HTR-8/SVneo (cell line): ENCODE results near the gene UGGT2.
"Not testable (repeated sequence)": the region's sequence is repeated elsewhere in the genome, so short reads cannot be mapped to it uniquely, and the experiment has no call there.

Source experiments
- DNase-seq: peaks from one replicate; pipeline ENCODE4 v3.0.0; 2011; ENCODE audit warnings: low spot score, mixed read lengths; ENCODE audit not compliant: insufficient read length
- FAIRE-seq: peaks from 2 replicates; lab custom pipeline; 2011; peaks lifted over from hg19 to GRCh38; lab: Jason Lieb, UNC

The UGGT2 gene

DNA sequence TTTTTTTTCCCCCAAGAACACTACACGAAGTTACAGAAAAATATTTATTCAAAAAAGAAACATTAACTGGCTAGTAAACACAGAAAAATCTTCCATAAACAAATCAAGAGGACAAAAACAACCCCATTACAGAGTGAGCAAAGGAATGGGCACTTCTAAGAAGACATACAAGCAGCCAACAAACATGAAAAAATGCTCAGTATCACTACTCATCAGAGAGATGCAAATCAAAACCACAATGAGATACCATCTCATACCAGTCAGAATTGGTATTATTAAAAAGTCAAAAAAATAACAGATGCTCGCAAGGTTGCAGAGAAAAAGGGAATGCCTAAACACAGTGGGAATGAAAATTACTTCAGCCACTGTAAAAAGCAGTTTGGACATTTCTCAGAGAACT lies 131.7 kb downstream of the UGGT2 start:
- FAIRE-seq: no peak

DNA sequence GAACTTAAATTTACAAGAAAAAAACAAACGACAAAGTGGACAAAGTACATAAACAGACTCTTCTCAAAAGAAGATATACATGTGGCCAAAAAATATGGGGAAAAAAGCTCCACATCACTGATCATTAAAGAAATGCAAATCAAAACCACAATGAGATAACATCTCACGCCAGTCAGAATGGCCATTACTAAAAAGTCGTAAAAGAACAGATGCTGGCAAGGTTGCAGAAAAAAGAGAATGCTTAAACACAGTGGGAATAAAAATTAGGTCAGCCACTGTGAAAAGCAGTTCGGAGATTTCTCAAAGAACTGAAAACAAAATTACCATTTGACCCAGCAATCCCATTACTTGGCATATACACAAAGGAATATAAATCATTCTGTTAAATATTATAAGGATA lies 132.7 kb downstream of the UGGT2 start:
- no peak for FAIRE-seq
- no peak for DNase-seq

More for the DNA sequence above, 131.7 kb downstream of the UGGT2 start:
- no peak for DNase-seq

DNA sequence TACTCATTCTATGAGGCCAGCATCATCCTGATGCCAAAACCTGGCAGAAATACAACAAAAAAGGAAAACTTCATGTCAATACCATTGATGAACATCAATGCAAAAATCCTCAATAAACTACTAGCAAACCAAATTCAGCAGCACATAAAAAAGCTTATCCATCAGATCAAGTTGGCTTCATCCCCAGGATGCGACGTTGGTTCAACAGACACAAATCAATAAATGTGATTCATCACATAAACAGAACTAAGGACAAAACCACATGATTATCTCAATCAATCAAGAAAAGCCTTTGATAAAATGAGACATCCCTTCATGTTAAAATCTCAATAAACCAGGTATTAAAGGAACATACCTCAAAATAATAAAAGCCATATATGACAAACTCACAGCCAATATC lies 134.3 kb downstream of the UGGT2 start:
- no peak for DNase-seq
- FAIRE-seq: no peak

GRCh38 chr13:95914991-95915501 lies 138.2 kb downstream of the UGGT2 start:
- no peak for FAIRE-seq
- no peak for DNase-seq

DNA sequence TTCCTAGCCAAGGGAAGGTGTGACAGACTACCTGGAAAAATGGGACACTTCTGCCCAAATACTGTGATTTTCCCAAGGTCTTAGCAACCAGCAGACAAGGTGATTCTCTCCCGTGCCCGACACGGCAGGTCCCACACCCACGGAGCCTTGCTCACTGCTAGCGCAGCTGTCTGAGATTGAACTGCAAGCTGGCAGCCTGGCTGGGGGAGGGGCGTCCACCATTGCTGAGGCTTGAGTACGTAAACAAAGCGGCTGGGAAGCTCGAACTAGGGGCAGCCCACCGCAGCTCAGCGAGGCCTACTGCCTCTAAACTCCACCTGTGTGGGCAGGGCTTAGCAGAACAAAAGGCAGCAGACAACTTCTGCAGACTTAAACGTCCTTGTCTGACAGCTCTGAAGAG lies 146.2 kb downstream of the UGGT2 start:
- FAIRE-seq (no peak), DNase-seq (no peak)

GRCh38 chr13:95903569-95903968 lies 149.6 kb downstream of the UGGT2 start:
- FAIRE-seq (no peak), DNase-seq (no peak)

GRCh38 chr13:95902741-95903140 lies 150.5 kb downstream of the UGGT2 start:
- no peak for FAIRE-seq

DNA sequence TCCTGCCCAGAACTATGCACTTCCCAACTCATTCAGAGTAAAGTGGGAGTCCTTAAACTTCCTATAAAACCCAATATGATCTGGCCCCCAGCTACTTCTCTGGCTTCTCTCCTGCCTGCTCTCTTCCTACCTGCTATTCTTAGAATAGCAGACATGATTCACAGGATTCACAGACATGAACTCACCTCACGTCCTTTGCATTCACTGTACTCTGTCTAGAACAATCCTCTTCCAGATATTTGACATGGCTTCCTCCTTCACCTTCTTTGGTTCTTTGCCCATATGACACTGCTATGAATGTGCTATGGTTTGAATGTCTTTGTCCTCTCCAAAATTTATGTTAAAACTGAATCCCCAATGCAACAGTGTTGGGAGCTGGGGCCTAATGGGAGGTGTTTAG lies 154.9 kb downstream of the UGGT2 start:
- DNase-seq (no peak), FAIRE-seq (no peak)

More at GRCh38 chr13:95902741-95903140, 150.5 kb downstream of the UGGT2 start:
- no peak for DNase-seq

GRCh38 chr13:95896301-95896700 lies 156.9 kb downstream of the UGGT2 start:
- no peak for DNase-seq

DNA sequence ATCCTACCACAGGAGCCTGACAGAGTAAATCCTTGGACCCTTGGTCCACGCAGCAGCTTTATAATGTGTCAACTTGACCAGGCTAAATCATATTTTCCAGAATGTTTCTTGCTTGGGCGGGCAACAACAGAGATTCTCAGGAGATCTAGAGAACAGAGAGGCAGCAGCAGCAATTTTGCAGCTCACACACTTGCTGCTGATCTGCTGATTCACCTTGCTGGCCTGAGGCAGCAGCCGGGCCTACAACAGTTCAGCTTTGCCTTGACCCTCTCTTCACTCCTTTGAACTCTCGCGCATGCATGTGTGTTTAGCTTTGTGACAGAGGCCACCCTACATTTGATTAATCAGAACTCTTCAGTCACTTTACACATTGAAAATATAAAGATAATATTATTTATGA lies 159.3 kb downstream of the UGGT2 start:
- no peak for DNase-seq
- FAIRE-seq: no peak

More at GRCh38 chr13:95896301-95896700, 156.9 kb downstream of the UGGT2 start:
- no peak for FAIRE-seq

GRCh38 chr13:95882121-95882520 lies 171.1 kb downstream of the UGGT2 start:
- no peak for FAIRE-seq

GRCh38 chr13:95880331-95880730 lies 172.9 kb downstream of the UGGT2 start:
- DNase-seq: no peak
- FAIRE-seq: no peak

More at GRCh38 chr13:95882121-95882520, 171.1 kb downstream of the UGGT2 start:
- no peak for DNase-seq

GRCh38 chr13:95874286-95874685 lies 178.9 kb downstream of the UGGT2 start:
- no peak for FAIRE-seq
- no peak for DNase-seq

DNA sequence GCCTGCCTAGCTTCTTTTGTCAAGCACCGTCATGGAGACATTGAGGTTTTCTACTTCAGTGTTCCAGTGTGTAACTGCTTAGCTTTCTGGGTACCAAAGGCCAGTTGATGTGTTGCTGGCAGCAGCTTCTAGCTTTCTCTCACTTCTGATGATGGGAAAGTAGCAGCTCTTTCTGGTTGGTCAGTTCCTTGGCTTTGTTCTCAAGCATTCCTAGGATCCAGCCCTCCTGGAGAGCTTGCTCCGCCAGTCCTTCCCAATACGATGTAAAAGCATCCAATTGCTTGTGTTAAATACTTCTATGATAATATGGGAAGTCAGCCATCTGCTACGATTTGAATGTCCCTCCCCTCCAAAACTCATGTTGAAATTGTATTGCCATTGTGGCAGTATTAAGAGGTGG lies 182.8 kb downstream of the UGGT2 start:
- DNase-seq (no peak), FAIRE-seq (no peak)

DNA sequence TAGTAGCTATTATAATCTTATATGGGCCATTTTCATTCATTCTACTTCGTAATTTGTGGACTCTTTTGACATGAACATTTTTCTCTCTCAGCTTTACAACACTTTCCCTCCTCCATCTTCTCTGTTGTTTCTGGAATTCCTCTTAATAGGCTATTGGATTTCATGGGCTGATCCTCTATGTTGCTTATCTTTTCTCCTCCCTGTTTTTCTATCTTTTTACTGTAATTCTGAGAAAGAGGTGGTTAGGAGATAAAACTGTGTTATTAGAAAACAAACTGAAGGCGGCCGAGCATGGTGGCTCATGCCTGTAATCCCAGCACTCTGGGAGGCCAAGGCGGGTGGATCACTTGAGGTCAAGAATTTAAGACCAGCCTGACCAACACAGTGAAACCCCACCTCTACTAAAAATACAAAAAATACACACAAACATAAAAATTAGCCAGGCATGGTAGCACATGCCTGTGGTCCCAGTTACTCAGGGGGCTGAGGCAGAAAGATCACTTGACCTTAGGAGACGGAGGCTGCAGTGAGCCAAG lies 188.1 kb downstream of the UGGT2 start:
- DNase-seq (no peak), FAIRE-seq (no peak)

DNA sequence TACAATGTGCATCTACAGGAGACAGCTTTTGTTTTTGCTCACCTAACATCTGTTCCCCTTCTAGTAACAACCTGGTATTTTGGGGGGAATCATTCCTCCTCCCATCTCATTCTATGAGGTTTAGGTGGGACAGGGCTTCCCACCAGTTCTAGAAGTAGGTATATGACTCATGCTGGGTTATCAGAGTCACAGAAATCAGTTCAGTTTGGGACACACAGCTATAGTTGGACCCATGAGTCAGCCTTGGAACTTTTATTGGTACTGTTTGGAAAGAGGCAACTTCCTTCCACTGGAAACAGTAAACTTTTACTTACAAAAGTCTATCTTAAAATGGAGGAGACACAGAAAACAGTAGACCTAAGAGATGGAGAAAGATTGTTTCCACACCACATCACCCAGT lies 190.8 kb downstream of the UGGT2 start:
- no peak for DNase-seq
- FAIRE-seq: no peak

- no peak for DNase-seq
These were observed 191.9 kb downstream of the UGGT2 start for GRCh38 chr13:95861296-95861695.

DNA sequence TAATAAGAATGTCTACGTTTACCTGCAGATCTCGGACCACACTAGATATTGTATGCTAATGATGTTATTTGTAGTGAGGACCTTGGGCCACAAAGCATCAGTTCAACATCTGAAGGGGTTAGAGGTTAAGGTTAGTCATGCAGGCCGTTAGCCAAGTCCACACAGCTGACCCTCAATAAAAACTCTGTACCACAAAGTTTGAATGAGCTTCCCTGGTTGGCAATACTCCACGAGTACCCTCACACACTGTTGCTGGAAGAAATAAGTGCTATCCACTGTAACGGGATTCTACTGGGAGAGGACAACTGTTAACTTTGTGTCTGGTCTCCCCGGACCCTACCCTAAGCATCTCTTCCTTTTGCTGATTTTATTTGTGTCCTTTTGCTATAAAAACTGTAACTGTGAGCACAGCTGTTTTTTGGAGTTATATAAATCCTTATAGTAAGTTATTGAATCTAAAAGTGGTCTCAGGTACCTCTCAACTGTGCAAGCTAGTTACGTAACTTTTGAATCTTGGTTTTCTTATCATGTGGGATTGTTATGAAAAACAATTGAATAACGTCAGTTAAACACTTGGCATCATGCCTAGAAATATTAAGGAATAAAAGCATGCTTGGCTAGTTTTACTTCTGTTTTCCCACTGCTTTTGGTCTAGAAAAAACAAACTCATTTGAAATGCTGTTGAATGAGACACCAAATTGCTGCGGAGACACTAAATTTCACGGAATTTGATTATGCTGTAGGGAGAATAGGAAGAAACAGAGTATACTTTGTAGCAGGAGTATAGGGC lies 194.7 kb downstream of the UGGT2 start:
- DNase-seq (no peak), FAIRE-seq (no peak)

More at GRCh38 chr13:95861296-95861695, 191.9 kb downstream of the UGGT2 start:
- FAIRE-seq: no peak

DNA sequence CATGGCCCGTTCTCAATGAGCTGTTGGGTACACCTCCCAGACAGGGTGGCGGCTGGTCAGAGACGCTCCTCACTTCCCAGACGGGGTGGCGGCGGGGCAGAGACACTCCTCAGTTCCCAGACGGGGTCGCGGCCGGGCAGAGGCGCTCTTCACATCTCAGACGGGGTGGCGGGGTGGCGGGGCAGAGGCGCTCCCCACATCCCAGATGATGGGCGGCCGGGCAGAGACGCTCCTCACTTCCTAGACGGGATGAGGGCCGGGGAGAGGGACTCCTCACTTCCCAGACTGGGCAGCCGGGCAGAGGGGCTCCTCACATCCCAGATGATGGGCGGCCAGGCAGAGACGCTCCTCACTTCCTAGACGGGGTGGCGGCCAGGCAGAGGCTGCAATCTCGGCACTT lies 207.5 kb downstream of the UGGT2 start:
- not testable (repeated sequence) for FAIRE-seq, DNase-seq

DNA sequence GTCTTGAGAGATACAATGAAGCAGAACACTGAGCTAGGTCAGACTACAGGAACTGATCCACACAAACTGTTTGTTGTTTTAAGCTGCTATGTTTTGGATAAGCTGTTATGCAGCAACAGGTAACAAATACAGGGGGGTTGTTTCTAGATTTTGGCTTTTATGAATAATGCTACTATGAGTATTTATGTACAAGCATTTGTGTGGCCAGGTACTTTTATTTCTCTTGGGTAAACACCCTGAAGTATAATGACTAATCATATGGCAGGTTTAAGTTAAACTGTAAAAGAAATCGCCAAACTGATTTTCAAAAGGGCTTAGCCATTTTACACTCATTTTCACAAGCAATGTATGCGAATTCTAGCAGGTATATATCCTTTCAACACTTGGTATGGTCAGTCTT lies 210.3 kb downstream of the UGGT2 start:
- FAIRE-seq (no peak), DNase-seq (no peak)

GRCh38 chr13:95841894-95842293 lies 211.3 kb downstream of the UGGT2 start:
- FAIRE-seq (no peak), DNase-seq (no peak)
